Spinal cord (tissue), 4 donors: Measurements from ENCODE around the gene LGMN. TPM values are rescaled to one million over a fixed set of nuclear protein-coding genes. Genes with fewer than 3 reads are reported as not detected.

Source experiments
- polyA plus RNA-seq, 2 donors: library from polyadenylated mRNA; unstranded; fragments of 120-200 nt; gene quantifications; one replicate each; pipeline ENCODE4 v1.2.1, GENCODE V29; 2013; ENCODE audit not compliant: insufficient read length in 2 of 2
- total RNA-seq, 2 donors: library from RNA; depleted of rRNA in 1 of 2; stranded (reverse); fragments of 120-200 nt in 1 of 2; fragments of >200 nt in 1 of 2; gene quantifications; one replicate each; pipeline versions ENCODE4 v1.2.3 to v1.2.4, GENCODE V29; 2013 to 2014

Gene LGMN
- total and polyA plus RNA-seq, 4 donors, result 67.4 to 118 (median 88.2) TPM

Other genes starting within 250 kb of the LGMN start
- 1 to 10 TPM; 3.4 to 3.8 TPM for gene RIN3, start 234.8 kb downstream of the LGMN start, total RNA-seq
- gene RIN3, start 234.8 kb downstream of the LGMN start, polyA plus RNA-seq, result 1 to 10 TPM; 6.5 to 7.4 TPM
- gene GOLGA5, start 45.7 kb upstream of the LGMN start, total RNA-seq, result 10 to 100 TPM; 32.4 to 38.6 TPM
- 10 to 100 TPM; 28.1 to 30.8 TPM for gene GOLGA5, start 45.7 kb upstream of the LGMN start, polyA plus RNA-seq
- 10 to 100 TPM; 25.3 to 32.2 TPM for gene CHGA, start 174.5 kb upstream of the LGMN start, total RNA-seq
- gene CHGA, start 174.5 kb upstream of the LGMN start, polyA plus RNA-seq, result 100 to 1,000 TPM; 142 to 143 TPM